HepG2 (cell line): ENCODE results near the gene KIF22. TPM values are rescaled to one million over a fixed set of nuclear protein-coding genes. Genes with fewer than 3 reads are reported as not detected.

Experiments
- ATAC-seq: fragments of 200-7000 bp; cut with Tn5 transposase; 3 replicates; pipeline ENCODE4 v1.9.1; 2020; ENCODE audit warnings: mild to moderate bottlenecking, moderate library complexity
- BruUV-seq: library from RNA; stranded (reverse); fragments of 400-500 nt; replicated peaks from 2 replicates; lab custom pipeline; 2021; lab: Mats Ljungman, UMichigan
- CTCF ChIA-PET: fragments of 300-600 bp; formaldehyde crosslinking; extraction: SDS; loops from one replicate; lab custom pipeline; 2021; ENCODE audit warnings: low total read pairs, inconsistent platforms, low intra/inter-chr PET ratio; lab: Yijun Ruan, JAX
- POLR2A ChIA-PET: fragments of 350-600 bp; sonication (Branson Sonifier 250); formaldehyde crosslinking; loops from one replicate; lab custom pipeline; 2020; ENCODE audit warnings: antibody characterized with exemption, inconsistent platforms; lab: Yijun Ruan, JAX
- DNase-seq: peaks from one replicate; pipeline ENCODE4 v3.0.0-alpha.2; 2015; ENCODE audit warnings: low spot score
- FAIRE-seq: peaks from 3 replicates; lab custom pipeline; 2011; peaks lifted over from hg19 to GRCh38; lab: Jason Lieb, UNC
- H2AFZ ChIP-seq: one replicate; pipeline ENCODE4 v1.6.1; 2011; ENCODE audit warnings: low read length, inconsistent platforms
- H3K27ac ChIP-seq: fragments of 300-600 bp; 3 replicates; pipeline ENCODE4 v1.8.0; 2011; ENCODE audit warnings: mixed run types, mild to moderate bottlenecking, mixed read lengths, low read length, inconsistent platforms; ENCODE audit not compliant: insufficient read depth; ENCODE audit errors: extremely low read length
- H3K27me3 ChIP-seq, 2 experiments: fragments of 200-600 bp in 1 of 2; 2 replicates in 1 of 2; 3 replicates in 1 of 2; pipeline versions ENCODE4 v1.6.0 to v1.8.0; 2011; ENCODE audit warnings: low read length in 2 of 2, mild to moderate bottlenecking in 2 of 2, moderate library complexity in 2 of 2, inconsistent platforms in 1 of 2; ENCODE audit not compliant: insufficient read depth in 2 of 2, control insufficient read depth in 1 of 2
- H3K36me3 ChIP-seq, 2 experiments: fragments of 200-600 bp in 1 of 2; replicated peaks in 1 of 2; 2 replicates in 1 of 2; 3 replicates in 1 of 2; pipeline versions ENCODE4 v1.5.1 to v1.8.0; 2011; ENCODE audit warnings: low read length in 2 of 2, inconsistent platforms in 1 of 2; ENCODE audit not compliant: insufficient read depth in 2 of 2, control insufficient read depth in 1 of 2
- H3K4me1 ChIP-seq: 2 replicates; pipeline ENCODE4 v1.5.1; 2012; ENCODE audit warnings: low read length, inconsistent platforms; ENCODE audit not compliant: insufficient read depth
- H3K4me2 ChIP-seq: 2 replicates; pipeline ENCODE4 v1.6.0; 2011; ENCODE audit warnings: low read depth, low read length, inconsistent platforms
- H3K4me3 ChIP-seq, 3 experiments: fragments of 200-600 bp in 1 of 3; sonication (generic), shearing (Covaris generic) in 1 of 3; replicated peaks in 1 of 3; 2 replicates each; pipeline ENCODE4 v1.5.1; 2011 to 2016; ENCODE audit warnings: low read length in 3 of 3, inconsistent platforms in 2 of 3, low read depth in 2 of 3, mild to moderate bottlenecking in 2 of 3, control low read depth in 1 of 3, mixed read lengths in 1 of 3; ENCODE audit not compliant: insufficient read depth in 1 of 3
- H3K79me2 ChIP-seq: one replicate; pipeline ENCODE4 v1.6.1; 2011; ENCODE audit warnings: low read length, inconsistent platforms; ENCODE audit not compliant: insufficient read depth
- H3K9ac ChIP-seq: 2 replicates; pipeline ENCODE4 v1.6.0; 2011; ENCODE audit warnings: mild to moderate bottlenecking, low read depth, low read length, inconsistent platforms; ENCODE audit not compliant: insufficient read depth
- H3K9me3 ChIP-seq: 2 replicates; pipeline ENCODE4 v1.5.1; 2012; ENCODE audit warnings: mild to moderate bottlenecking, low read length
- H4K20me1 ChIP-seq: 2 replicates; pipeline ENCODE4 v1.6.0; 2011; ENCODE audit warnings: inconsistent platforms, mild to moderate bottlenecking, low read length, moderate library complexity; ENCODE audit not compliant: insufficient read depth
- E2F1 ChIP-seq: sonication (generic); formaldehyde crosslinking; IDR thresholded peaks from 2 replicates; pipeline ENCODE4 v1.5.0; 2020; ENCODE audit warnings: missing genetic modification reagents
- HMGXB4 ChIP-seq, 2 experiments: sonication (generic) in 1 of 2; formaldehyde crosslinking in 1 of 2; IDR thresholded peaks; 2 replicates each; pipeline versions ENCODE4 v1.4.0 to v1.6.1; 2018 to 2020; ENCODE audit warnings: missing genetic modification reagents in 2 of 2, borderline replicate concordance in 1 of 2, low read depth in 1 of 2, mild to moderate bottlenecking in 1 of 2, missing biosample characterization in 1 of 2
- KIAA2018 ChIP-seq: sonication (generic); formaldehyde crosslinking; IDR thresholded peaks from 2 replicates; pipeline ENCODE4 v1.5.0; 2020; ENCODE audit warnings: mild to moderate bottlenecking, missing genetic modification reagents, borderline replicate concordance
- MXI1 ChIP-seq: IDR thresholded peaks from 3 replicates; pipeline ENCODE4 v1.6.1; 2012; ENCODE audit warnings: low read depth, low read length, inconsistent platforms, borderline replicate concordance
- RFXANK ChIP-seq: IDR thresholded peaks from 2 replicates; pipeline ENCODE4 v1.6.1; 2016
- SAP130 ChIP-seq: IDR thresholded peaks from 2 replicates; pipeline ENCODE4 v1.6.1; 2016; ENCODE audit warnings: low read depth
- STAT6 ChIP-seq: sonication (generic); formaldehyde crosslinking; IDR thresholded peaks from 2 replicates; pipeline ENCODE4 v1.4.0; 2020; ENCODE audit warnings: missing genetic modification reagents, mild to moderate bottlenecking, borderline replicate concordance
- TMF1 ChIP-seq: sonication (generic); formaldehyde crosslinking; IDR thresholded peaks from 2 replicates; pipeline ENCODE4 v1.8.1; 2022; ENCODE audit warnings: low read depth, missing genetic modification reagents
- ZFP82 ChIP-seq: sonication (generic); formaldehyde crosslinking; IDR thresholded peaks from 2 replicates; pipeline ENCODE4 v1.5.1; 2020; ENCODE audit warnings: mild to moderate bottlenecking, missing genetic modification reagents, borderline replicate concordance
- ZNF577 ChIP-seq: sonication (generic); formaldehyde crosslinking; IDR thresholded peaks from 2 replicates; pipeline ENCODE4 v1.4.0; 2020; ENCODE audit warnings: mild to moderate bottlenecking, low read depth, missing genetic modification reagents, borderline replicate concordance
- ZNF720 ChIP-seq: sonication (generic); formaldehyde crosslinking; IDR thresholded peaks from 2 replicates; pipeline ENCODE4 v1.4.0; 2020; ENCODE audit warnings: missing genetic modification reagents
- WGBS: methylation state at CpG from one replicate; pipeline ENCODE4 v1.1.6; 2017; ENCODE audit warnings: low lambda C conversion rate; 5-methylcytosine and 5-hydroxymethylcytosine counted together
- in situ Hi-C: cut with HindIII; loops from 2 replicates; pipeline ENCODE4 v1.10.0; 2017; ENCODE audit warnings: low pct_unique_long_range_greater_than_20kb; ENCODE audit not compliant: extremely low pct_ligation_motif_present
- intact Hi-C: fragments of 100-400 bp; cut with micrococcal nuclease; formaldehyde crosslinking; loops from one replicate; pipeline ENCODE4 v1.10.0; 2022; ENCODE audit not compliant: unreplicated experiment
- polyA plus RNA-seq, 8 experiments: library from polyadenylated mRNA; depleted of rRNA in 3 of 8; stranded (reverse) in 7 of 8; unstranded in 1 of 8; fragments of >200 nt; fragmentation: Illumina TruSeq in 4 of 8; extraction: Trizol in 4 of 8; gene quantifications; 2 replicates each; pipeline versions ENCODE4 v1.2.1 to v1.2.3, GENCODE V29; 2011 to 2016; ENCODE audit warnings: low read depth in 4 of 8, missing spikeins in 1 of 8, mixed read lengths in 1 of 8; ENCODE audit not compliant: insufficient read depth in 1 of 8
- total RNA-seq, 5 experiments: library from RNA; depleted of rRNA; stranded (reverse); fragments of >200 nt; fragmentation: Illumina TruSeq; extraction: Trizol; gene quantifications; 2 replicates each; pipeline ENCODE4 v1.2.3, GENCODE V29; 2016; ENCODE audit warnings: low read depth in 1 of 5

Gene KIF22
- total and polyA plus RNA-seq, 2 of the 13 experiments (the other 11 are each of a cell fraction or from before 2014, with no cell fraction given) = 95.8 to 118 TPM

GRCh38 chr16:29830774-29831173 is 40.2 kb downstream of the KIF22 start:
- Histone ChIP-seq H3K4me1 (peaks cover 49% of the 10 kb centered on the region), H3K79me2 (no peaks in the 10 kb centered on the region), H3K9me3 (no peaks in the 10 kb centered on the region), H3K27ac (no peak overlapping the region), H2AFZ (no peak overlapping the region), H3K4me2 (no peak overlapping the region), H3K4me3 (no peak overlapping the region), H3K9ac (no peak overlapping the region), H3K36me3 (peaks cover 4 to 8% of the 10 kb centered on the region in 2 experiments; a peak in 3 of 5 replicates), H3K27me3 (no peaks in the 10 kb centered on the region), H4K20me1 (no peaks in the 10 kb centered on the region)
- WGBS = 98% methylated on average over 11 of the region's 11 CpGs
- ATAC-seq (no peak), DNase-seq (no peak), FAIRE-seq (no peak)
- BruUV-seq = no TSS peak
- in situ Hi-C loops = no loop called here
- POLR2A ChIA-PET = no interaction called here
- CTCF ChIA-PET = no interaction called here
- intact Hi-C loops = no loop called here
- TF ChIP-seq SAP130 (CRISPR knock-in tag) (no peak), ZFP82 (CRISPR knock-in tag) (no peak), ZNF720 (no peak), E2F1 (CRISPR knock-in tag) (no peak), STAT6 (CRISPR knock-in tag) (no peak), KIAA2018 (CRISPR knock-in tag) (no peak), HMGXB4 (CRISPR knock-in tag; IDR thresholded peaks at IDR 0.05; ENCODE audit: borderline replicate concordance in 1 of 2, low read depth in 1 of 2) (no peak), ZNF577 (CRISPR knock-in tag) (no peak), TMF1 (CRISPR knock-in tag) (no peak), RFXANK (no peak), MXI1 (no peak)
